Upper lobe of left lung (tissue), 6 donors: ENCODE measurements around the gene DZIP1L. TPM values are rescaled to one million over a fixed set of nuclear protein-coding genes. Genes with fewer than 3 reads are reported as not detected.

Experiments used
- ATAC-seq, 2 donors: fragments of 200-7000 bp; cut with Tn5 transposase; one replicate each; pipeline ENCODE4 v1.9.1; 2022; ENCODE audit warnings: mild to moderate bottlenecking in 2 of 2, moderate library complexity in 2 of 2; ENCODE audit not compliant: low FRiP score in 2 of 2
- DNase-seq, 2 donors: peaks; one replicate each; pipeline ENCODE4 v3.0.0-alpha.2; 2019 to 2020
- H3K27ac ChIP-seq, 4 donors: fragments of 200-600 bp; sonication (generic); one replicate each; pipeline ENCODE4 v1.5.1; 2016 to 2019
- H3K27me3 ChIP-seq, 4 donors: fragments of 200-600 bp; sonication (generic); one replicate each; pipeline ENCODE4 v1.5.1; 2017 to 2019
- H3K36me3 ChIP-seq, 4 donors: fragments of 200-600 bp; sonication (generic); one replicate each; pipeline ENCODE4 v1.5.1; 2016 to 2019
- H3K4me1 ChIP-seq, 4 donors: fragments of 200-600 bp; sonication (generic); one replicate each; pipeline ENCODE4 v1.5.1; 2018 to 2019
- H3K4me3 ChIP-seq, 4 donors: fragments of 200-600 bp; sonication (generic); one replicate each; pipeline ENCODE4 v1.5.1; 2017 to 2019; ENCODE audit warnings: mild to moderate bottlenecking in 2 of 4, moderate library complexity in 1 of 4
- H3K9me3 ChIP-seq, 4 donors: fragments of 200-600 bp; sonication (generic); one replicate each; pipeline ENCODE4 v1.5.1; 2018 to 2019
- EP300 ChIP-seq, 4 donors: sonication (generic); formaldehyde crosslinking; IDR thresholded peaks; one replicate each; pipeline ENCODE4 v1.5.1; 2017; ENCODE audit warnings: antibody characterized with exemption in 4 of 4, control low read depth in 2 of 4
- POLR2A ChIP-seq, 4 donors: fragments of 450-650 bp; IDR thresholded peaks; one replicate each; pipeline ENCODE4 v1.5.1; 2016 to 2017; ENCODE audit warnings: antibody characterized with exemption in 4 of 4, mild to moderate bottlenecking in 2 of 4
- POLR2AphosphoS5 ChIP-seq, 2 donors: sonication (generic); formaldehyde crosslinking; IDR thresholded peaks; one replicate each; pipeline ENCODE4 v1.5.1; 2017; ENCODE audit warnings: antibody characterized with exemption in 2 of 2
- WGBS, 2 donors: methylation state at CpG; one replicate each; pipeline ENCODE4 v1.1.5; 2017 to 2018; 5-methylcytosine and 5-hydroxymethylcytosine counted together
- total RNA-seq, 6 donors: library from RNA; depleted of rRNA in 4 of 6; stranded (reverse); fragments of >200 nt in 4 of 6; gene quantifications; one replicate each; pipeline versions ENCODE4 v1.1.0 to v1.2.1, GENCODE V29; 2016 to 2021
- TF ChIP-seq, protein P1 (sequence below), 6 experiments: fragments of 450-650 bp in 4 of 6; fragments of 200-600 bp in 2 of 6; sonication (generic) in 2 of 6; IDR thresholded peaks; one replicate each; pipeline ENCODE4 v1.5.1; 2016 to 2019; ENCODE audit warnings: antibody characterized with exemption in 6 of 6
- donor health status: DM: no; HTN: no; CAD: no; lungs with moderate emphysema.
- donor health status: DM: no; HTN: yes; CAD: no; lungs with severe emphysema.

The DZIP1L gene
- total RNA-seq, 6 donors from 2014 or later, result 15.9 to 97.4 (median 24.5) TPM

DNA sequence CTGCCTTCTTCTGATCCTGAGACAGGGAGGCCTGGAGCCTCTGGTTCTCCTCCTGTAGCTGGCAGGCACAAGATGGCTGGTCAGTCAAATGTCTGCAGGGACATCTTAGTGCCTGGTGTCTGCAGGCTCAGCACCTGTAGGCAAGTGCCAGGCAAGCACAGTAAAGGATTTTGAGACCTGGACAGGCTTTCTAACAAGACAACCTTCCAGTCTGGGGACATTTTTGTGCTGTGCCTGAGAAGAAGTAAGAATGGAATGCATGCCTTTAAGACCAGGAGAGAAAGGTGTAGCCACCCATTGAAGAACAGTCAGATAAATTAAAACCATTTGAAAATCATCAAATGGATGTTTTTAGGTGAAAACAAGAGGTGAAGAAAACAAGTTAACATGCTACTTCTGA is 31.2 kb downstream of the DZIP1L start:
- H3K4me3 ChIP-seq, result no peak overlapping the region
- no peaks in the 10 kb centered on the region for H3K27me3 ChIP-seq
- H3K27ac ChIP-seq, result no peak overlapping the region
- no peaks in the 10 kb centered on the region for H3K9me3 ChIP-seq
- DNase-seq, result no peak
- no peaks in the 10 kb centered on the region for H3K4me1 ChIP-seq
- H3K36me3 ChIP-seq, result peaks cover 0 to 55% (median 21%) of the 10 kb centered on the region in 4 donors
- TF ChIP-seq POLR2AphosphoS5 (IDR thresholded peaks at IDR 0.05), result no peak
- TF ChIP-seq, protein P1, sequence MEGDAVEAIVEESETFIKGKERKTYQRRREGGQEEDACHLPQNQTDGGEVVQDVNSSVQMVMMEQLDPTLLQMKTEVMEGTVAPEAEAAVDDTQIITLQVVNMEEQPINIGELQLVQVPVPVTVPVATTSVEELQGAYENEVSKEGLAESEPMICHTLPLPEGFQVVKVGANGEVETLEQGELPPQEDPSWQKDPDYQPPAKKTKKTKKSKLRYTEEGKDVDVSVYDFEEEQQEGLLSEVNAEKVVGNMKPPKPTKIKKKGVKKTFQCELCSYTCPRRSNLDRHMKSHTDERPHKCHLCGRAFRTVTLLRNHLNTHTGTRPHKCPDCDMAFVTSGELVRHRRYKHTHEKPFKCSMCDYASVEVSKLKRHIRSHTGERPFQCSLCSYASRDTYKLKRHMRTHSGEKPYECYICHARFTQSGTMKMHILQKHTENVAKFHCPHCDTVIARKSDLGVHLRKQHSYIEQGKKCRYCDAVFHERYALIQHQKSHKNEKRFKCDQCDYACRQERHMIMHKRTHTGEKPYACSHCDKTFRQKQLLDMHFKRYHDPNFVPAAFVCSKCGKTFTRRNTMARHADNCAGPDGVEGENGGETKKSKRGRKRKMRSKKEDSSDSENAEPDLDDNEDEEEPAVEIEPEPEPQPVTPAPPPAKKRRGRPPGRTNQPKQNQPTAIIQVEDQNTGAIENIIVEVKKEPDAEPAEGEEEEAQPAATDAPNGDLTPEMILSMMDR (IDR thresholded peaks at IDR 0.05), result no peak
- TF ChIP-seq POLR2A (IDR thresholded peaks at IDR 0.05), result no peak
- TF ChIP-seq EP300 (IDR thresholded peaks at IDR 0.05), result no peak
- no peak for ATAC-seq

DNA sequence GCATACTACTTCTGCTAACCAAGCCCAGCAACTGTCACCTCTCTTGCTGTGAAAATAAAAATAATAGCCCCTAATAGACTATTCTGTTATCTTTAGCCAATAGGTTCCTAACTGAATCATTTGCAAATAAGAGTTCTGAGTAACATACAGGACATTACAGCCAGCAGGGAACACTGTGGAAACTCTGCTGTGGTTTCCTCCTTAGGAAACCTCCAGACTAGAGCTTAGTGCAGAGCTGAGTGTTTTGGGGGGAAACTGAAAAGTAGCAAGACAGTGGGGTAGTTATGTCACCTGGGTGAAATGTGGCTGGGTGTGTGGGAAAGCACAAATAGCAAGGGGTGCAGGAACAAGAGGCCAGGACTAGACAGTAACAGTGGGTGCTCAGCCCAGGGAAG is 32.4 kb downstream of the DZIP1L start:
- Histone ChIP-seq H3K4me1 (no peaks in the 10 kb centered on the region), H3K27me3 (no peaks in the 10 kb centered on the region), H3K9me3 (no peaks in the 10 kb centered on the region), H3K4me3 (no peak overlapping the region), H3K36me3 (peaks cover 0 to 52% (median 20%) of the 10 kb centered on the region in 4 donors), H3K27ac (no peak overlapping the region)
- no peak for ATAC-seq
- TF ChIP-seq POLR2A (IDR thresholded peaks at IDR 0.05) (no peak), POLR2AphosphoS5 (IDR thresholded peaks at IDR 0.05) (no peak)
- TF ChIP-seq, protein P1 (IDR thresholded peaks at IDR 0.05), result no peak
- DNase-seq, result no peak

DNA sequence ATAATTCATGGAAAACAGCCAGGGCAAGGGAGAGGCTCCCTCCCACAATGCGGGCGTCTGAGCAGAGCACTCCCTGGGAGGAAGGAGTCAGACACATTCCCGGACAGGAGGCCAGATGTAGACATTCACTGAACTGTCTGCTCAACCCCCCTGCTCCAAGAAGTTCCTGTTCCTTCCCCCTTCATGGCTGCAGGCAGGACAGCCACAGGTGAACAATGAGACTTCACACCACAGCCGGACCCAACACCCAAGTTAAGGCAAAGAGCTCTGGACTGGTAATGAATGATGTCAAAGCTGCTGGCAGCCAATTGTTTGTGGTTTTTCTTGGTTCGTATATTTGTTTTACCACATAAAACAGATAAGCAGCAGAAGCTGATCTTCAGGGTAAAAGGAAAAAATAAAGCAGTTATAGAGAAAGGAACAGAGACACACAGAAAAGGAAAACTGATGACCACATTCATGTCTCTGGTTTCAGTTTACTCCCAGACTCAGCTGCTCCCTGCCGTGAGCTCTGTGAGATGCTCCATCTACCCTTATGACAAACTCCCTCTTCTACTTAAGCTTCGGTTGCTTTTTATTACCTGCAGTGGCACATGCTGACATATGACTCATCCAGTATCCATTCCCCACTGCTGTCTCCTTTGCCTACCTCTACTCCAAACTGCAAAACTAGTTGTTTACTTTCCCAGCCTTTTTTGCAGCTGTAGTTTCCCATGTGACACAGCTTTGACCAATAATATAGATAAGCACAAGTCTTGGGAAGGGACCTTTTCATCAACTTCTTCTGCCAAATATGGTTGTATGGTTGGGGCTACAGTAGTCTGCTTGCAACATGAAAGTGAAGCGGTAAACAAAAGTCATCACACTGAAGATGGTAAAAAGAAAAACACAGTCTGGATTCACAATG is 33.1 kb downstream of the DZIP1L start:
- Histone ChIP-seq H3K36me3 (peaks cover 0 to 49% (median 19%) of the 10 kb centered on the region in 4 donors), H3K27ac (no peak overlapping the region), H3K4me3 (no peak overlapping the region), H3K9me3 (no peaks in the 10 kb centered on the region), H3K27me3 (no peaks in the 10 kb centered on the region), H3K4me1 (no peaks in the 10 kb centered on the region)
- TF ChIP-seq, protein P1 (IDR thresholded peaks at IDR 0.05), result no peak
- no peak for TF ChIP-seq EP300 (IDR thresholded peaks at IDR 0.05)
- no peak for TF ChIP-seq POLR2A (IDR thresholded peaks at IDR 0.05)
- TF ChIP-seq POLR2AphosphoS5 (IDR thresholded peaks at IDR 0.05), result no peak
- DNase-seq (no peak), ATAC-seq (peak; percentile 42 to 83)
- WGBS, 2 donors, result 69 to 71% methylated on average over 7 to 8 of the region's 8 CpGs

DNA sequence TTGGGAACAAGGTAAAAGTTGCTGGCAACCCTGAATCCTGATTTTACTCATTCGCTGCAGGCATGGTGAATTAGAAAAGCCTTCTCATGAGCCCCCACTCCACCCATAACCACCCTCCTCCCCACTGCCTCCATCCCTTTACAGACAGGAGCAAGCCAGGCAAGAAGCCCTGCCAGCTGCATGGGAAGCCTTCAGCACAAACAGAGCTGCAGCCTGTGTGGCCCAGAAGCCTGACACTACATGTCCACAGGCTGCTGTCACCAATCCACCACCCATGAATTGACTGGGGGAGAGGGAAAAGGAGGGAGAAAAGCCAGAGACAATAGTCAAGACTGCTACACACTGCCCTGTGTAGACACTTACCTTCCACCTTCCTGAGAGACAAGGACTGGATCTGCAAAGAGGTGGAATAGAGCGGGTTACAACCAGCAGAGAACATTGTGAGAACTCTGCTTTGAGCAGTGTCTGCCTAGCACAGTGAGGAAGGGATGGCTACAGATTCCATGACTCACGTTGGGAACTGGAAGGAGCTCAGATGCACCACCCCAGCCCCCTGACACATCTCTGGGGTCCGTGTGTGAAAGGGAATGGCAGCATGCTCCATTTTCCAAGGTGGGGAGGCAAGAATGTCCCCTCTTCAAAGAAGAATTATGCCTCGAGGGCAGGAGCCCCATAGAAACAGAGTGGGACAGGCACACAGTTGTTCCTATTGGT is 33.9 kb downstream of the DZIP1L start:
- peaks cover 0 to 46% (median 16%) of the 10 kb centered on the region in 4 donors for H3K36me3 ChIP-seq
- no peaks in the 10 kb centered on the region for H3K9me3 ChIP-seq
- ATAC-seq, result peak; percentile 20 to 89
- 82 to 85% methylated on average over 5 of the region's 5 CpGs for WGBS, 2 donors
- H3K4me1 ChIP-seq, result no peaks in the 10 kb centered on the region
- H3K27ac ChIP-seq, result no peak overlapping the region
- no peaks in the 10 kb centered on the region for H3K27me3 ChIP-seq
- no peak for TF ChIP-seq POLR2AphosphoS5 (IDR thresholded peaks at IDR 0.05)
- TF ChIP-seq, protein P1 (IDR thresholded peaks at IDR 0.05), result no peak
- no peak for TF ChIP-seq EP300 (IDR thresholded peaks at IDR 0.05)
- no peak for TF ChIP-seq POLR2A (IDR thresholded peaks at IDR 0.05)
- DNase-seq, result no peak
- no peak overlapping the region for H3K4me3 ChIP-seq
